GM23338 (cell line): Measurements from ENCODE around the gene STOML3. TPM values are rescaled to one million over a fixed set of nuclear protein-coding genes. Genes with fewer than 3 reads are reported as not detected.

ENCODE experiments used
- JUNB ChIP-seq: IDR thresholded peaks from one replicate; pipeline ENCODE4 v1.6.1; 2016; ENCODE audit warnings: antibody characterized with exemption; ENCODE audit not compliant: unreplicated experiment
- POLR2AphosphoS5 ChIP-seq: IDR thresholded peaks from 2 replicates; pipeline ENCODE4 v1.6.1; 2016; ENCODE audit warnings: antibody characterized with exemption, low read depth
- REST ChIP-seq: IDR thresholded peaks from one replicate; pipeline ENCODE4 v1.6.1; 2018; ENCODE audit warnings: antibody characterized with exemption; ENCODE audit not compliant: unreplicated experiment
- ZNF114 ChIP-seq: fragments of 250-450 bp; sonication (Bioruptor Pico); IDR thresholded peaks from 2 replicates; pipeline ENCODE4 v1.5.0; 2020; ENCODE audit warnings: mild to moderate bottlenecking, moderate library complexity
- ZNF462 ChIP-seq: fragments of 250-450 bp; sonication (Bioruptor Pico); IDR thresholded peaks from 2 replicates; pipeline ENCODE4 v1.5.0; 2020; ENCODE audit warnings: mild to moderate bottlenecking, moderate library complexity
- polyA plus RNA-seq: library from polyadenylated mRNA; unstranded; fragments of >200 nt; fragmentation: Nextera tagmentation; extraction: Ambion mirVana; gene quantifications from 2 replicates; pipeline ENCODE4 v1.2.1, GENCODE V29; 2016
- total RNA-seq: library from RNA; depleted of rRNA; stranded (reverse); fragments of >200 nt; shearing (Covaris generic); gene quantifications from 2 replicates; pipeline ENCODE4 v1.2.3, GENCODE V29; 2014

Gene STOML3
- total and polyA plus RNA-seq, 2 experiments from 2014 or later = not detected

GRCh38 chr13:38979891-38980749 is 10.5 kb downstream of the STOML3 start (continued):
- TF ChIP-seq ZNF462 (CRISPR knock-in tag) (no peak), REST (no peak), ZNF114 (CRISPR knock-in tag) (no peak), JUNB (no peak), POLR2AphosphoS5 (no peak)
